Activated CD8-positive, alpha-beta T cell treated with anti-CD3 and anti-CD28 coated beads for 36 hours (primary cell): ENCODE results near the gene CDC20. TPM values are rescaled to one million over a fixed set of nuclear protein-coding genes. Genes with fewer than 3 reads are reported as not detected.

Experiments
- ATAC-seq: fragments of 200-7000 bp; cut with Tn5 transposase; one replicate; pipeline ENCODE4 v1.10.0; 2021; ENCODE audit warnings: mild to moderate bottlenecking, moderate library complexity
- CTCF ChIA-PET: fragments of 350-600 bp; sonication (Branson Sonifier 250); formaldehyde crosslinking; loops from one replicate; lab custom pipeline; 2021; ENCODE audit warnings: antibody characterized with exemption; lab: Charles Lee
- POLR2A ChIA-PET: fragments of 350-600 bp; sonication (Branson Sonifier 250); formaldehyde crosslinking; loops from one replicate; lab custom pipeline; 2021; ENCODE audit warnings: antibody characterized with exemption; lab: Charles Lee
- DNase-seq: peaks from one replicate; pipeline ENCODE4 v3.0.0-alpha.2; 2020
- H3K27ac Mint-ChIP-seq: one replicate; pipeline ENCODE4 v1.8.0; 2021; ENCODE audit warnings: mild to moderate bottlenecking, mixed read lengths
- H3K27me3 Mint-ChIP-seq: one replicate; pipeline ENCODE4 v1.8.0; 2021; ENCODE audit warnings: mixed read lengths
- H3K36me3 Mint-ChIP-seq: one replicate; pipeline ENCODE4 v1.8.0; 2021; ENCODE audit warnings: low read depth, mixed read lengths
- H3K4me1 Mint-ChIP-seq: one replicate; pipeline ENCODE4 v1.8.0; 2021; ENCODE audit warnings: low read depth, mixed read lengths
- H3K4me3 Mint-ChIP-seq: one replicate; pipeline ENCODE4 v1.8.0; 2021; ENCODE audit warnings: mild to moderate bottlenecking, moderate library complexity, mixed read lengths
- H3K9me3 Mint-ChIP-seq: one replicate; pipeline ENCODE4 v1.8.0; 2021; ENCODE audit warnings: mixed read lengths
- intact Hi-C: fragments of 100-400 bp; cut with micrococcal nuclease; formaldehyde crosslinking; loops from one replicate; pipeline ENCODE4 v1.10.0; 2022
- total RNA-seq, 2 experiments: library from RNA; stranded (reverse); gene quantifications; one replicate each; pipeline ENCODE4 v1.2.3, GENCODE V29; 2021
- TF ChIP-seq, protein P1 (sequence below): fragments of 200-600 bp; IDR thresholded peaks from one replicate; pipeline ENCODE4 v1.8.0; 2022; ENCODE audit warnings: antibody characterized with exemption, mild to moderate bottlenecking

CDC20 gene
- total RNA-seq, 2 experiments from 2014 or later: 160 to 167 TPM

DNA sequence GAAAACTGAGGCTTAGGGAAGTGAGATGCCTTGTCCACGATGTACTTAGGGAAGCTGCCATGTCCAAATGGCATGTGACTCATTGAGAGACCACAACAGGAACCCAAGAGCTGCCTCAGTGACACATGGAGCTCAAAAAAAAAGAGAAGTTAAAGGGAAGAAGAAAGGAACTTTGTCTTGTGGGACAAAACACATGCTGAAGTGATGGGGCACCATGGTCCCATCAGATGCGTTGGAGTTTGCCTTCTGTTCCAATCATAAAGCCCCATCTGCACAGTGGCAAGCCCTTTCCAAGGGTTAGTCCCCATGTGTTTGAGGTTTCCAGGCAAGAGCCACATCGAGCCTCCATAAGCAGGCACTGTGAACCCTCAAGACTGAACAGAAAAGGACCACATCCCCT lies 22.8 kb downstream of the CDC20 start:
- intact Hi-C loops: no loop called here
- Mint-ChIP-seq H3K9me3 (no peaks in the 10 kb centered on the region), H3K4me1 (peaks cover 7% of the 10 kb centered on the region), H3K4me3 (no peak overlapping the region), H3K36me3 (peaks cover 31% of the 10 kb centered on the region), H3K27me3 (no peaks in the 10 kb centered on the region), H3K27ac (peak overlapping the region; percentile 17)
- DNase-seq (no peak), ATAC-seq (no peak)
- POLR2A ChIA-PET: interaction anchor here (1.1 kb wide), 1 partner anchor 9 kb away, joined by 4 read pairs; no protein-coding TSS in a partner anchor
- TF ChIP-seq, protein P1, sequence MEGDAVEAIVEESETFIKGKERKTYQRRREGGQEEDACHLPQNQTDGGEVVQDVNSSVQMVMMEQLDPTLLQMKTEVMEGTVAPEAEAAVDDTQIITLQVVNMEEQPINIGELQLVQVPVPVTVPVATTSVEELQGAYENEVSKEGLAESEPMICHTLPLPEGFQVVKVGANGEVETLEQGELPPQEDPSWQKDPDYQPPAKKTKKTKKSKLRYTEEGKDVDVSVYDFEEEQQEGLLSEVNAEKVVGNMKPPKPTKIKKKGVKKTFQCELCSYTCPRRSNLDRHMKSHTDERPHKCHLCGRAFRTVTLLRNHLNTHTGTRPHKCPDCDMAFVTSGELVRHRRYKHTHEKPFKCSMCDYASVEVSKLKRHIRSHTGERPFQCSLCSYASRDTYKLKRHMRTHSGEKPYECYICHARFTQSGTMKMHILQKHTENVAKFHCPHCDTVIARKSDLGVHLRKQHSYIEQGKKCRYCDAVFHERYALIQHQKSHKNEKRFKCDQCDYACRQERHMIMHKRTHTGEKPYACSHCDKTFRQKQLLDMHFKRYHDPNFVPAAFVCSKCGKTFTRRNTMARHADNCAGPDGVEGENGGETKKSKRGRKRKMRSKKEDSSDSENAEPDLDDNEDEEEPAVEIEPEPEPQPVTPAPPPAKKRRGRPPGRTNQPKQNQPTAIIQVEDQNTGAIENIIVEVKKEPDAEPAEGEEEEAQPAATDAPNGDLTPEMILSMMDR: no peak
- CTCF ChIA-PET: no interaction called here

DNA sequence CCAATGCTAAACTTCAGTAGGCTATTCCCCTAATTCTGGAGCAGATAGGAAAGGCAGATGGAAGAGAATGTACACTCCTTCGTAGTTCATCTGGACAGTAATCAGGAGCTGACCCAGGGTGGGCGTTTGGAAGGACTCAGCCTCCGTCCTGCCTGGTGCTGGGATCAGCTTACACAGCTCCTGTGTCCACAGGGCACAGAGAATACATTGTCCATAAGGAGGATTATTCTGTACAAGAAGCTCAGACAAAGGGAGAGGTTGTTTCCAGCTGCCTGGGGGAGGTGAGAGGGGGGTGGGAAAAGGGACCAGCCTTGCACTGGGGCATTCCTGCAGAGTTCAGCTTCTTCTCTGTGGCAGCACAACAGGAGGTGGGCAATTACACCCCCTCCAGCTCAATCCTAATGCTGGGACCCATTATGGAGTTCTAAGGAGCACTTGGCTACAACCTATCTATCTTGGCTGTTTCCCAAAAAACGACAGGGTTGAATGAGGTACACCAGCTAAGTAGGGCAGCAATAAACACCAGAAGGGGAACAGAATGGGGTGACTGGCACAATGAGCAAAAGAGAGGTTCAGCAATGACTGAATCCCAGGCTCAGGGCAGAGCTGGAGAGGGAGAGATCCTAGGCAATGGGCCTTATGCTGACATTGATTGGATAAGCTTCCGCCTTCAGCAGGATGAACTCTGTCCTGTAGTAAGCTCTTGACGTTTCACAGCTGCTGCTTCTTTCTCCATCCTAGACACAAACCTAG lies 23.4 kb downstream of the CDC20 start:
- CTCF ChIA-PET: interaction anchor here (1.0 kb wide), 1 partner anchor 14 kb away, joined by 4 read pairs; the partner anchor contains the start of gene ELOVL1
- peaks cover 31% of the 10 kb centered on the region for H3K36me3 Mint-ChIP-seq
- POLR2A ChIA-PET: interaction anchor here (0.9 to 1.1 kb wide), 2 partner anchors 8 to 13 kb away, joined by 3 to 4 read pairs; no protein-coding TSS in a partner anchor
- TF ChIP-seq, protein P1: no peak
- DNase-seq (no peak), ATAC-seq (no peak)
- H3K9me3 Mint-ChIP-seq: no peaks in the 10 kb centered on the region
- intact Hi-C loops: no loop called here
- peaks cover 7% of the 10 kb centered on the region for H3K4me1 Mint-ChIP-seq
- no peak overlapping the region for H3K4me3 Mint-ChIP-seq
- H3K27me3 Mint-ChIP-seq: no peaks in the 10 kb centered on the region
- no peak overlapping the region for H3K27ac Mint-ChIP-seq

DNA sequence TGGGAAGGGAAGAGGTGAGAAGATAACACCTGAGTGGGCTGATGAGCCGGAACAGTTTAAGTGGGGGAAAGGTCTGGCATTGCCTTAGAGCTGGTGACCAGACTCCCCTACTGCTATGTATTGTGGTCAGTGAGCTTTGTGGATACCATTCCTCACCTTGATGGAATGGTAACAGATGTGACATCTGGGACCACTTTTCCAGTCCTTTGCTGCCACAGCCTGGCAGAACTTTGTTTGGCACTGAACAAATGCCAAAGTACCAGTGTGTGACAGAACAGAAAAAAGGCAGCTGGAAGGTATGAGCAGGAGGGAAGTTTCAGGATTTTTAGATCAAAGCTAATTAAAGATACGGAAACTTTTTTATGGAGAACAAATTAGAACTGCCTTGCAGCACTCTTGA lies 24.7 kb downstream of the CDC20 start:
- intact Hi-C loops: no loop called here
- Mint-ChIP-seq H3K4me1 (peaks cover 17% of the 10 kb centered on the region), H3K36me3 (peaks cover 31% of the 10 kb centered on the region), H3K4me3 (no peak overlapping the region), H3K27ac (no peak overlapping the region), H3K9me3 (no peaks in the 10 kb centered on the region), H3K27me3 (no peaks in the 10 kb centered on the region)
- ATAC-seq (no peak), DNase-seq (no peak)
- TF ChIP-seq, protein P1: no peak
- ChIA-PET POLR2A (interaction anchor here (1.9 kb wide), 1 partner anchor 16 kb away, joined by 5 read pairs; the partner anchor contains the start of gene ELOVL1), CTCF (interaction anchor here (1.2 to 1.5 kb wide), 3 partner anchors 11 to 156 kb away, joined by 3 to 7 read pairs (median 6); no protein-coding TSS in a partner anchor)

DNA sequence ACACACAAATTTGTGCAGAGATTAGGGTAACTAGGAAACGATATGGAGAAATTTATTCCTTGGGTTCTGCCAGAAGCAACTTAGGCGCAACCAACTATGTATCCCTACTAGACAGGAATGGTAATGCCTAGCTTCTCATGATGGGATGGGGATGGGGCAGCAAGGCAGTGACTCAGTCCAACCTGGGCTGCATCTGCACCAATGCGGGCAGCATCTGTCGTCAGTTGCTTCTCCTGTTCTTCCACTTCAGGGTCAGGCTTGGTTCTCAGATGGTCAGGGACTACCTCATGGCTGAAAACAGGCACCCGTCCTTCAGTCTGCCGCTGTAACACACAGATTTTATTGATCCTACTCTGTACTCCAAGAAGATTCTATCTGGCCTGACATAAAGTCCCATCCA lies 27.9 kb downstream of the CDC20 start:
- ChIA-PET CTCF (interaction anchor here (1.1 kb wide), 1 partner anchor 28 kb away, joined by 3 read pairs; no protein-coding TSS in a partner anchor), POLR2A (no interaction called here)
- Mint-ChIP-seq H3K36me3 (peaks cover 22% of the 10 kb centered on the region), H3K27me3 (no peaks in the 10 kb centered on the region), H3K4me3 (no peak overlapping the region), H3K4me1 (peaks cover 32% of the 10 kb centered on the region), H3K9me3 (no peaks in the 10 kb centered on the region), H3K27ac (no peak overlapping the region)
- DNase-seq (no peak), ATAC-seq (no peak)
- TF ChIP-seq, protein P1: no peak
- intact Hi-C loops: no loop called here
